GM12878 (cell line): ENCODE results near the gene FAM234A. TPM values are rescaled to one million over a fixed set of nuclear protein-coding genes. Genes with fewer than 3 reads are reported as not detected.

Experiments used
- ATAC-seq: fragments of 200-7000 bp; cut with Tn5 transposase; 3 replicates; pipeline ENCODE4 v1.9.1; 2020; ENCODE audit warnings: mild to moderate bottlenecking, moderate library complexity
- BruUV-seq: library from RNA; stranded (reverse); fragments of 400-500 nt; replicated peaks from 2 replicates; lab custom pipeline; 2021; lab: Mats Ljungman, UMichigan
- CTCF ChIA-PET: fragments of 300-600 bp; sonication (Branson Sonifier 250); formaldehyde crosslinking; extraction: SDS; loops from one replicate; lab custom pipeline; 2021; ENCODE audit warnings: inconsistent platforms; lab: Yijun Ruan, JAX
- POLR2A ChIA-PET: fragments of 350-600 bp; formaldehyde crosslinking; extraction: SDS; loops from one replicate; lab custom pipeline; 2021; ENCODE audit warnings: inconsistent platforms; lab: Charles Lee
- RAD21 ChIA-PET: fragments of 300-600 bp; sonication (Branson Sonifier 250); formaldehyde crosslinking; loops from one replicate; lab custom pipeline; 2023; ENCODE audit warnings: antibody characterized with exemption; ENCODE audit not compliant: unreplicated experiment; lab: Charles Lee
- SMC1A ChIA-PET: fragments of 300-600 bp; sonication (Branson Sonifier 250); formaldehyde crosslinking; loops from one replicate; lab custom pipeline; 2023; ENCODE audit not compliant: unreplicated experiment, uncharacterized antibody; lab: Charles Lee
- DNase-seq: peaks from one replicate; pipeline ENCODE4 v3.0.0-alpha.2; 2011; ENCODE audit warnings: low read depth, low spot score
- FAIRE-seq: peaks from 3 replicates; lab custom pipeline; 2011; peaks lifted over from hg19 to GRCh38; lab: Jason Lieb, UNC
- H2AFZ ChIP-seq: 2 replicates; pipeline ENCODE4 v1.6.0; 2011; ENCODE audit warnings: low read depth, low read length, control low read depth; ENCODE audit not compliant: control insufficient read depth
- H3K27ac ChIP-seq: 2 replicates; pipeline ENCODE4 v1.5.1; 2011; ENCODE audit warnings: control low read depth; ENCODE audit not compliant: control insufficient read depth, insufficient read depth
- H3K27me3 ChIP-seq, 2 experiments: replicated peaks in 1 of 2; 2 replicates each; pipeline versions ENCODE4 v1.6.0 to v1.6.1; 2011; ENCODE audit warnings: low read length in 1 of 2; ENCODE audit not compliant: control insufficient read depth in 2 of 2, insufficient read depth in 2 of 2
- H3K36me3 ChIP-seq, 2 experiments: 2 replicates each; pipeline ENCODE4 v1.5.1; 2011; ENCODE audit warnings: low read length in 1 of 2; ENCODE audit not compliant: control insufficient read depth in 2 of 2, insufficient read depth in 2 of 2
- H3K4me1 ChIP-seq: 2 replicates; pipeline ENCODE4 v1.6.1; 2011; ENCODE audit warnings: mild to moderate bottlenecking, low read length, moderate library complexity, mixed read lengths; ENCODE audit not compliant: control insufficient read depth, insufficient read depth
- H3K4me2 ChIP-seq: 2 replicates; pipeline ENCODE4 v1.6.0; 2011; ENCODE audit warnings: control low read depth; ENCODE audit not compliant: control insufficient read depth, insufficient read depth
- H3K4me3 ChIP-seq: fragments of 200-600 bp; sonication (generic); 2 replicates; pipeline ENCODE4 v1.5.1; 2016
- H3K79me2 ChIP-seq: 2 replicates; pipeline ENCODE4 v1.6.0; 2011; ENCODE audit warnings: low read length; ENCODE audit not compliant: control insufficient read depth, insufficient read depth
- H3K9ac ChIP-seq: 2 replicates; pipeline ENCODE4 v1.8.0; 2011; ENCODE audit warnings: low read length, control low read depth, mixed read lengths; ENCODE audit not compliant: control insufficient read depth, insufficient read depth
- H3K9me3 ChIP-seq: replicated peaks from 3 replicates; pipeline ENCODE4 v1.5.1; 2011; ENCODE audit warnings: mild to moderate bottlenecking, low read length; ENCODE audit not compliant: control insufficient read depth, insufficient read depth
- H4K20me1 ChIP-seq: 2 replicates; pipeline ENCODE4 v1.6.0; 2011; ENCODE audit not compliant: control insufficient read depth, insufficient read depth
- ASH2L ChIP-seq: fragments of 300-600, 200-600 bp; sonication (generic); IDR thresholded peaks from 2 replicates; pipeline ENCODE4 v1.6.1; 2017; ENCODE audit warnings: low read depth, mild to moderate bottlenecking, borderline replicate concordance
- LARP7 ChIP-seq: fragments of 450-650 bp; IDR thresholded peaks from 2 replicates; pipeline ENCODE4 v1.6.1; 2017; ENCODE audit warnings: mild to moderate bottlenecking
- WGBS: methylation state at CpG from one replicate; pipeline ENCODE4 v1.1.6; 2016; ENCODE audit warnings: low lambda C conversion rate; ENCODE audit not compliant: insufficient replicate concordance, insufficient coverage; ENCODE audit errors: missing lambda C conversion rate; 5-methylcytosine and 5-hydroxymethylcytosine counted together
- in situ Hi-C: fragments of 300-500 bp; cut with MboI; formaldehyde crosslinking; loops from 9 replicates; pipeline ENCODE4 v1.14.3; 2018; ENCODE audit warnings: mixed read lengths
- intact Hi-C: fragments of 100-400 bp; cut with micrococcal nuclease; formaldehyde crosslinking; loops from one replicate; pipeline ENCODE4 v1.14.2; 2022; ENCODE audit not compliant: unreplicated experiment
- polyA plus RNA-seq, 11 experiments: library from polyadenylated mRNA; depleted of rRNA in 4 of 11; unstranded in 6 of 11; stranded (reverse) in 5 of 11; fragments of >200 nt; fragmentation: Nextera tagmentation in 4 of 11; fragmentation: Illumina TruSeq in 1 of 11; extraction: Ambion mirVana in 4 of 11; extraction: Trizol in 1 of 11; gene quantifications; 1 replicate in 1 of 11; 2 replicates in 10 of 11; pipeline versions ENCODE4 v1.2.1 to v1.2.3, GENCODE V29; 2011 to 2016; ENCODE audit warnings: inconsistent platforms in 2 of 11, missing spikeins in 2 of 11, low read depth in 1 of 11
- total RNA-seq, 4 experiments: library from RNA; depleted of rRNA in 3 of 4; stranded (reverse); fragments of >200 nt in 3 of 4; fragmentation: Illumina TruSeq in 1 of 4; extraction: Trizol in 1 of 4; gene quantifications; 2 replicates each; pipeline versions ENCODE4 v1.2.1 to v1.2.3, GENCODE V29; 2013 to 2021
- TF ChIP-seq, protein P1 (sequence below): IDR thresholded peaks from 2 replicates; pipeline ENCODE4 v1.6.1; 2011; ENCODE audit warnings: borderline replicate concordance, low read depth, mild to moderate bottlenecking, moderate library complexity, mixed read lengths, low read length; ENCODE audit not compliant: insufficient read depth; ENCODE audit errors: extremely low read length
- TF ChIP-seq, protein P2 (sequence below): fragments of 150-350 bp; IDR thresholded peaks from 2 replicates; pipeline ENCODE4 v1.6.1; 2014; ENCODE audit warnings: mild to moderate bottlenecking, low read depth, low read length
- TF ChIP-seq, protein P3 (sequence below): fragments of 450-650 bp; IDR thresholded peaks from 2 replicates; pipeline ENCODE4 v1.6.1; 2017; ENCODE audit warnings: low read depth, mild to moderate bottlenecking, moderate library complexity

Gene FAM234A
- total and polyA plus RNA-seq, 10 of the 15 experiments (the other 5 are each of a cell fraction or from before 2014, with no cell fraction given) = 1.6 to 37.6 (median 17.3) TPM

DNA sequence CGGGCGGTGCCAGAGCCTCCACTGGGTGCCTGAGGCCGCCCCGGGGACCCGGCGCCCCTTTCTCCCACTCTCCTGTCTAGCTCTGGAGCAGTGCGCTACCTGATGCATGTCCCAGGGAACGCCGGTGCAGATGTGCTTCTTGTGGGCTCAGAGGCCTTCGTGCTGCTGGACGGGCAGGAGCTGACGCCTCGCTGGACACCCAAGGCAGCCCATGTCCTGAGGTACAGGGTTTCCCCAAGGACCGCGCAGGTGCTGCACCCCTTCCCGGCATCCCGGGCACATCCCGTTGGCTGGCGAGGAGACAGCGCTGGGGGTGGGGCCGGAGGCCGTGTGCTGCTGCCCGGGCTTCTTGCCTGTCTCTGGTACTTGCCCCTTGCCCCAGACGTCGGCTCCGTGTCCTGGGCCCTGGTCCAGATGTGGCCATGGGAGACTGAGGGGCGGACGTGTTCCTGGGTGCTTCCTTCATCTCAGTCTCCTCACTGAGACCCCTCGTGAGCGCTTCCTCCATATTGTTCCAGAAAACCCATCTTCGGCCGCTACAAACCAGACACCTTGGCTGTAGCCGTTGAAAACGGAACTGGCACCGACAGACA, 28.7 kb downstream of the FAM234A start:
- Histone ChIP-seq H3K9me3 (no peaks in the 10 kb centered on the region), H3K27ac (no peak overlapping the region), H3K4me1 (no peaks in the 10 kb centered on the region), H3K9ac (no peak overlapping the region), H3K79me2 (no peaks in the 10 kb centered on the region), H3K27me3 (no peaks in the 10 kb centered on the region), H2AFZ (no peak overlapping the region), H3K4me3 (no peak overlapping the region), H3K36me3 (no peaks in the 10 kb centered on the region; a peak in 1 of 4 replicates), H4K20me1 (no peaks in the 10 kb centered on the region), H3K4me2 (no peak overlapping the region)
- 94% methylated on average over 33 of the region's 35 CpGs for WGBS
- TF ChIP-seq, protein P1, sequence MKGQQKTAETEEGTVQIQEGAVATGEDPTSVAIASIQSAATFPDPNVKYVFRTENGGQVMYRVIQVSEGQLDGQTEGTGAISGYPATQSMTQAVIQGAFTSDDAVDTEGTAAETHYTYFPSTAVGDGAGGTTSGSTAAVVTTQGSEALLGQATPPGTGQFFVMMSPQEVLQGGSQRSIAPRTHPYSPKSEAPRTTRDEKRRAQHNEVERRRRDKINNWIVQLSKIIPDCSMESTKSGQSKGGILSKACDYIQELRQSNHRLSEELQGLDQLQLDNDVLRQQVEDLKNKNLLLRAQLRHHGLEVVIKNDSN = no peak
- TF ChIP-seq LARP7 (no peak), ASH2L (no peak)
- TF ChIP-seq, protein P2, sequence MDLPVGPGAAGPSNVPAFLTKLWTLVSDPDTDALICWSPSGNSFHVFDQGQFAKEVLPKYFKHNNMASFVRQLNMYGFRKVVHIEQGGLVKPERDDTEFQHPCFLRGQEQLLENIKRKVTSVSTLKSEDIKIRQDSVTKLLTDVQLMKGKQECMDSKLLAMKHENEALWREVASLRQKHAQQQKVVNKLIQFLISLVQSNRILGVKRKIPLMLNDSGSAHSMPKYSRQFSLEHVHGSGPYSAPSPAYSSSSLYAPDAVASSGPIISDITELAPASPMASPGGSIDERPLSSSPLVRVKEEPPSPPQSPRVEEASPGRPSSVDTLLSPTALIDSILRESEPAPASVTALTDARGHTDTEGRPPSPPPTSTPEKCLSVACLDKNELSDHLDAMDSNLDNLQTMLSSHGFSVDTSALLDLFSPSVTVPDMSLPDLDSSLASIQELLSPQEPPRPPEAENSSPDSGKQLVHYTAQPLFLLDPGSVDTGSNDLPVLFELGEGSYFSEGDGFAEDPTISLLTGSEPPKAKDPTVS = no peak
- TF ChIP-seq, protein P3, sequence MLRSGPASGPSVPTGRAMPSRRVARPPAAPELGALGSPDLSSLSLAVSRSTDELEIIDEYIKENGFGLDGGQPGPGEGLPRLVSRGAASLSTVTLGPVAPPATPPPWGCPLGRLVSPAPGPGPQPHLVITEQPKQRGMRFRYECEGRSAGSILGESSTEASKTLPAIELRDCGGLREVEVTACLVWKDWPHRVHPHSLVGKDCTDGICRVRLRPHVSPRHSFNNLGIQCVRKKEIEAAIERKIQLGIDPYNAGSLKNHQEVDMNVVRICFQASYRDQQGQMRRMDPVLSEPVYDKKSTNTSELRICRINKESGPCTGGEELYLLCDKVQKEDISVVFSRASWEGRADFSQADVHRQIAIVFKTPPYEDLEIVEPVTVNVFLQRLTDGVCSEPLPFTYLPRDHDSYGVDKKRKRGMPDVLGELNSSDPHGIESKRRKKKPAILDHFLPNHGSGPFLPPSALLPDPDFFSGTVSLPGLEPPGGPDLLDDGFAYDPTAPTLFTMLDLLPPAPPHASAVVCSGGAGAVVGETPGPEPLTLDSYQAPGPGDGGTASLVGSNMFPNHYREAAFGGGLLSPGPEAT = no peak
- intact Hi-C loops = no loop called here
- ATAC-seq (no peak), DNase-seq (no peak), FAIRE-seq (no peak)
- ChIA-PET RAD21 (no interaction called here), POLR2A (no interaction called here), SMC1A (no interaction called here), CTCF (interaction anchor here (0.6 kb wide), 1 partner anchor 165 kb away, joined by 3 read pairs; no protein-coding TSS in a partner anchor)
- BruUV-seq = no TSS peak
- in situ Hi-C loops = no loop called here
